Omental fat pad (tissue), 4 donors: ENCODE measurements around the gene KCNS3. TPM values are rescaled to one million over a fixed set of nuclear protein-coding genes. Genes with fewer than 3 reads are reported as not detected.

Experiments
- ATAC-seq: fragments of 150-250 bp; one replicate; pipeline ENCODE4 v1.9.1; 2016; ENCODE audit warnings: mild to moderate bottlenecking, moderate library complexity; ENCODE audit not compliant: low FRiP score
- DNase-seq: peaks from one replicate; pipeline ENCODE4 v3.0.0-alpha.2; 2019; ENCODE audit warnings: low spot score
- CTCF ChIP-seq, 3 donors: fragments of 450-650 bp; IDR thresholded peaks; one replicate each; pipeline ENCODE4 v1.5.1; 2016 to 2017; ENCODE audit warnings: antibody characterized with exemption in 3 of 3, mild to moderate bottlenecking in 3 of 3, moderate library complexity in 2 of 3
- total RNA-seq, 4 donors: library from RNA; depleted of rRNA; stranded (reverse); fragments of >200 nt; gene quantifications; one replicate each; pipeline ENCODE4 v1.1.0, GENCODE V29; 2016

KCNS3 gene
- total RNA-seq, 4 donors from 2014 or later, result 4.8 to 17.8 (median 9.5) TPM

- ATAC-seq (no peak), DNase-seq (no peak)
- no peak for TF ChIP-seq CTCF (IDR thresholded peaks at IDR 0.05)
Measured at GRCh38 chr2:17858064-17858463, 20.4 kb upstream of the KCNS3 start.

GRCh38 chr2:17863539-17863938 lies 14.9 kb upstream of the KCNS3 start:
- no peak for ATAC-seq
- DNase-seq, result no peak
- TF ChIP-seq CTCF (IDR thresholded peaks at IDR 0.05), result no peak

- no peak for TF ChIP-seq CTCF (IDR thresholded peaks at IDR 0.05)
- no peak for ATAC-seq
- DNase-seq, result no peak
Measured at GRCh38 chr2:17864676-17865075, 13.8 kb upstream of the KCNS3 start.

GRCh38 chr2:17867133-17867532 lies 11.3 kb upstream of the KCNS3 start:
- ATAC-seq (no peak), DNase-seq (no peak)
- no peak for TF ChIP-seq CTCF (IDR thresholded peaks at IDR 0.05)

- TF ChIP-seq CTCF (IDR thresholded peaks at IDR 0.05), result no peak
- no peak for ATAC-seq
- no peak for DNase-seq
Measured at GRCh38 chr2:17869128-17869527, 9.3 kb upstream of the KCNS3 start.

- no peak for ATAC-seq
- no peak for TF ChIP-seq CTCF (IDR thresholded peaks at IDR 0.05)
- DNase-seq, result no peak
Measured at GRCh38 chr2:17871639-17872038, 6.8 kb upstream of the KCNS3 start.

- ATAC-seq, result no peak
- DNase-seq, result no peak
- TF ChIP-seq CTCF (IDR thresholded peaks at IDR 0.05), result no peak
Measured at GRCh38 chr2:17873021-17873420, 5.4 kb upstream of the KCNS3 start.
